Measurements from ENCODE around the gene SLC7A9.
A peak's percentile ranks its signal among the peaks of the same experiment; 100 is the strongest.
"Not testable (repeated sequence)": the region's sequence is repeated elsewhere in the genome, so short reads cannot be mapped to it uniquely, and the experiment has no call there.

Gene SLC7A9

DNA sequence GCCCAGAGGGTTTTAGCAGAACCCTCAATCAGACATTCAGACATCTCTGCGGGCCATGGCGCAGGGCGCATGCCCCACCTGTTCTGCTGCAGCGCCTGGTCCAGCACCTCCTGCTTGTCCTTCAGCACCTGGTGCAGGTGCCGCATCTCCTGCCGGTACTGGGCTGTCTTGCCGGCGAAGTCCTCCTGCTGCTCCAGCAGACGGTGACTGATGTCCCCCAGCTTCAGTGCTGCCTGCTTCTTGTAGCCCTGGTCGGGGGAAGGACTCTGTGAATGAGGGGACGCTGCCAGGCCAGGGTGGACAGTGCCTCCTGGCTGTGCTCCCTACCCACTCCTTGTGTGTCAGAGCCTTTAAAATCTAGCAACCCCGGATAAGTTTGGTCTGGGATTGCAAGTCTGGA is 12.2 kb upstream of the SLC7A9 start:
- peak; percentile 49 for DNase-seq

DNA sequence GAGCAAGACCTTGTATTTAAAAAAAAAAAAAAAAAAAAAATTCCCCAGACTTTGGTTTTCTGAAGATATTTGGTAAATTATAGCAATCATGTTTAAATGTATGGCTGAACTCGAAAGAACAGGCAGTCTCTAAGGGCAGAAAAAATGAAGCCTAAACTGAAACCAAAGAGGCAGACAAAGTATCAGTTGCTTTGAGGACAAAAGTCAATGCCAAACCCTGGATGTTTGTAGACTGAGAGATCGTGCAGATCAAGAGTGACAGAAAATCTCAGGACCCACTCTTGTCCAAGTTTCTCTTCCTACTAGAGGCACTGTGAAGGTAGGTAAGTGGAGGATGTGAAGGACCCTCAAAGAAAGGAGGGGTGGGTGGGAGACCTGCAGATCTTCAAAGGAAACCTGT is 11.1 kb upstream of the SLC7A9 start:
- no peak for DNase-seq

DNA sequence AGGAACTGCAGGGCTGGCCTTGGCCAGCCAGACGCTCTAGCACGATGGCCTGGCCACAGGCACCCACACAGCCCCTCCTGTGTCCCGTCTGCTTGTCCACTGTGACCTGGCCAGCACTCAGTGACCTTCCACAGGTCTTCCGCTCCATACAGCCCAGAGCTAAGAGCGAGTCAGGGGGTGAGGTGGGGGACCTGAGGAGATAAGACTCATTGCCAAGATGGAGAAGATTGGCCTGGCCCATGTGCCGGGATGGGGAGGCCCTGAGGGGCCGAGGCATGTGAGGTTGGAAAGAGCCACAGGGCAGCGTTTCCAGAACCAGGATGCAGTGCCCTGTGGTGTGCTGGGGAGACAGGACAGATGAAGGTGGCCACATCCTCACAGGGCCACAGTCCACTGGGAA is 10.2 kb upstream of the SLC7A9 start:
- DNase-seq, result peak; percentile 45

DNA sequence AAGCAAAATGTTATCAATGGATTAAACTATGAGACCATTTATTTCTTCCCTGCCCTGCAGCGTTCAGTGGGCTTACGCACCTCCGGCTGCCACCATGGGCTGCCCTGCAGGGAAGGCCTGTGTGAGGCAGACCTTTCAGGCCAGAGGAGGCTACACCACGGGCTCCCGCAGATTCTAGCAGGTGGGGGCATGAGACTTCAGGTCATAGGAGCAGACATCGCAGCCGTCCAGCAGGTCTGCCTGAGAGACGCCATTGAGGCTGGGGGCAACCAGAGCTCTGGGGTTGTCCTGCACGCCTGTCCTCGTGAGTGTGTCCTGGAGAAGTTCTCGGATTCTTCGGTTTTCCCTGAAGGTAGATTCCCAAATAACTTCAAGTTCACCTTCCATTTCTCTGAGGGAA is 9.4 kb upstream of the SLC7A9 start:
- peak; percentile 29 for DNase-seq

GRCh38 chr19:32877977-32878745 is 8.6 kb upstream of the SLC7A9 start:
- DNase-seq, result peak; percentile 22

- peak; percentile 43 for DNase-seq
These were observed 7.9 kb upstream of the SLC7A9 start for GRCh38 chr19:32877323-32877912.

- DNase-seq, result peak; percentile 81
These were observed 7.3 kb upstream of the SLC7A9 start for GRCh38 chr19:32876919-32877285.

- DNase-seq, result peak; percentile 37
These were observed 6.8 kb upstream of the SLC7A9 start for GRCh38 chr19:32876236-32876918.

DNA sequence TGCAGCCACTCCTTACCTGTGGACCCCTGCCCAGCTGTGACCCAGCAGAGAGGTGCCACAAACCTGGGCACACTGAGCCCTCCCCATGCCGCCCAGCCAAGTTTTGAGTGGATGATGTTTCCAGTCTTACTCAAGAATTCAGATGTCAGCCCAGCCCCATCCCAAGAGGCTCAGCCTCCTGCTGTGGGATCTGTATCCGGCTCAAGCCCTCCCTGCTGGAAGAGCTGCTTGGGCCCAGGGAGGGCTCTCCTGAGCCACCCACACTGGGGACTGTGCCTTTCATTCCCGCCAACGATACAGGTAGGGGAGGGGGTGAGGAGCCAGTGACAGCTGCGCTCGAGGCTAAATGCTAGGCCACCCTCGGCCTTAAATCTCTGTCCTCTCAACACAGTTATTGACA is 5.9 kb upstream of the SLC7A9 start:
- DNase-seq, result peak; percentile 35

- DNase-seq, result peak; percentile 32
These were observed 5.0 kb upstream of the SLC7A9 start for GRCh38 chr19:32874605-32875004.

DNA sequence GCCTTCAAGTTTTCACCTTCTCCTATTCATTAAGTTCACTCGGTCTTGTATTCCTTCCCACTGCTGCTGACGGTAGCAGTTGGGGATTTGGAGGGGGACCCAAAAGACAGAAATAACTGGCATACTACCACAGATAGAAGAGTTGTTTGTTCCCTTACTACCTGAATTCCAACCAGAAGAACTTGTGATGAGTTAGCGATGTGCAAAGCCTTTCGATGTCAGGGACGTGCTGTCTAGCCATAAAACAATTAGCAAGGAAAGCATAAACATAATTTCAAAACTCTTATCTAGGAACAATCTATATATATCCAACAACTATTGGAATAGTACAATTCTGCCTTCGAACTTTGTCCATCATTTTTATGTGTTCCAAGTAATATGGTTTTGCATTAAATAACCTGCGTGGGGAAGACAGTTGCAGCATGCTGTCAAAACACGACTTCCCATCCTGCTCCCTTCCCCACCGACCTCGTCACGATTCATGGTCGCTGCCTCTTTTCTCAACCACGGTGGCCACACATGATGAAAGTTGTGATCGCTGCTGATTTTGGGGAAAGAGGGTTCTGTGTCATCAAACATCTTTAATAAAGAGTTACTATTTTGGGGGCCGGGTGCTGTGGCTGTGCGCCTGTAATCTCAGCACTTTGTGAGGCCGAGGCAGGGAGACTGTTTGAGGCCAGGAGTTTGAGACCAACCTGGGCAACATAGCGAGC is 3.8 kb upstream of the SLC7A9 start:
- DNase-seq, result peak; percentile 35

DNA sequence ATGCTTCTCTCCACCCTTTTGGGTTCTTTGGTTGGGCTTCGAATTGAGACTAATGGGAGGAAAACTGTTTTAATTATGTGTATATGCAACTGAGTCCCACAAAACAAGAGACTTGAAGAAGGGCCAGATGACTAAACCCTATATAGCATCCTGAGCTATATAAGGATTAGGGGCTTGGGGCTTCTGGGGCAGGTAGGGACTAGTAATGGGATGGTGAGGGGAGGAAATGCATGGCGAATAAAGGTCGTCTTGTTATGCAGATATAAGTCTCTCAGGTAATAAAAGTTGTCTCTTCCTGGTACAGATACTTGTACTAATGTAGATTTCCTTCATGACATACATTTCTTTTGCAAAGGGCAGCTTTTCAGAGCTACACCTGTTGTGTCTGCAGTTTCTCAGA is 2.8 kb upstream of the SLC7A9 start:
- DNase-seq, result peak; percentile 8

- peak; percentile 47 for DNase-seq
These were observed 1.4 kb upstream of the SLC7A9 start for GRCh38 chr19:32870981-32871451.

- peak; percentile 92 for DNase-seq
These were observed 503 bp upstream of the SLC7A9 start for GRCh38 chr19:32869966-32870573.

GRCh38 chr19:32868206-32868950 is 1.2 kb downstream of the SLC7A9 start:
- no peak for DNase-seq

- not testable (repeated sequence) for DNase-seq
These were observed 2.1 kb downstream of the SLC7A9 start for GRCh38 chr19:32867436-32867835.

- DNase-seq, result no peak
These were observed 2.9 kb downstream of the SLC7A9 start for GRCh38 chr19:32866564-32867265.

DNA sequence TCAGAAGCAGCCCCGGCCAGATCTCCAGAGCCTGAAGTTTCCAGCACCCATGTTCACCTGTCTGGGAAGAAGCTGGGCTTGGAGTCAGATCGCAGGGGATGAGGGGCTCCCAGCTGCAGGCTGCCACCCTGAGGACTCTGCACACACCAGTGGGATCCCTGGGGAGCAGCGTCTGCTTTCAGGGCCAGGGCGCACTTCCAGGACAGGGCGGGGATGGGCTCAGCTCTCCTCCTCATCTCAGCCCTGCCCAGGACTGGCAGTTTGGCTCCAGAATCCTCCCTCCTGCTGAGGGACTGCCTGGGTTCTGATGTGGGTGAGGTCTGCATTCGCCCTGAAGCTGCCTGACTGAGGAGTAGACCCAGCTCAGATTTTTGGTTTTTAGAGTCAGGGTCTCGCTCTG is 3.5 kb downstream of the SLC7A9 start:
- no peak for DNase-seq

GRCh38 chr19:32865326-32865725 is 4.2 kb downstream of the SLC7A9 start:
- no peak for DNase-seq

DNA sequence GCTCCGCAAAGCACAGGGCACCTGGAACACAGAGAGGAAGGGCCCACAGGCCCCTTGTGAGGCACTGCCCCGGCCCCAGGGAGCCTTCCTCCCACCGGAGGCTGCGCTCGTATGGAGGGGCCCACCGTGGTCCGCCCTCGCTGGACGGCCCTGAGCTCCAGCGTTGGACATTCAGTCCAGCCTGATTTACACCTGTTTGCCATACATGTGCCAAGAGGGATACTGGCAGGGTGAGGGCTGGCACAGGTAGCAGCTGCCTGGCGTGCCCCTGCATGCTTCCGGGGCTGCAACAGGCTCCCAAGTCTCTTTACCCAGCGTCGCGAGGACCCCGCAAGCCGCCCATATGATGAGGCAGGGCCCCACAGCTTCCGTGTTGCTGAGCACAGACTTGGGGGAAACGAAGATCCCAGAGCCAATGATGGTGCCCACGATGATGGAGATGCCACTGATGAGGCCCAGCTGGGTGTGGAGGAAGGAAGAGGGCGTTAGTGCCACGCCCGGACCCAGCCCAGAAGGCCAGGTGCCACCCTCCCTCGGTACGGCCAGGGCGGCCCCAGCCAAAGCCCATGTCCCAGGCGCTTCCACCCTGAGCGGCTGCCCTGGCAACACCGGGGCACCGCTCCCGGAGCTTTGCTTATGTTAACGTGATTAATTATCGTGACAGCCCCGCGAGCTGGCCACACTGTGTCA is 5.1 kb downstream of the SLC7A9 start:
- no peak for DNase-seq

- no peak for DNase-seq
These were observed 5.7 kb downstream of the SLC7A9 start for GRCh38 chr19:32863841-32864240.
